Measurements from ENCODE around the gene CSRP2. TPM values are rescaled to one million over a fixed set of nuclear protein-coding genes. Genes with fewer than 3 reads are reported as not detected.
A peak's percentile ranks its signal among the peaks of the same experiment; 100 is the strongest.

Gene CSRP2
- total and polyA plus RNA-seq, 2 of the 8 experiments (the other 6 are each of a cell fraction or from before 2014, with no cell fraction given), result 149 to 227 TPM

DNA sequence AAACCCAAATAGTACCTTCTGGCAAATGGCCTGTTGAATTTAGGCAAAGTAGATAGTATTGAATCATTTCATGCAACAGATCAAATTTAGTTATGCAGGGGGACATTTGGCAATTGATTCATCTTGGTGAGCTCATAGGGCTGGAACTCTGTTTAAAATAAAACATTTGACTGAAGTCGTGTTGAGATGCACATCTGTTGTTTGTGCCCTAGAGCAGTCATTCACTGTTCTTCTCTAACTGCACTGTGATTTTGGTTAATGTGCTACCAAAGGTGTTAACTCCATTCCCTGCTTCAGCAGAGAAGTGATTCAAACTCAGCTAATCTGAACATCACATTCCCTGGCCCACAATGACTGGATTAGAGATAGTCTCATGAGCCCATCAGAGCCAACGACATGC, 44.0 kb upstream of the CSRP2 start:
- CTCF ChIA-PET (ENCODE audit: partially characterized antibody), result interaction anchor here (1.4 kb wide), 1 partner anchor 88 kb away, joined by 8 read pairs; no protein-coding TSS in a partner anchor
- Histone ChIP-seq H3K79me1 (ENCODE audit: low read depth, low read length) (no peaks in the 10 kb centered on the region), H3K23me2 (ENCODE audit: low read depth, low read length) (no peaks in the 10 kb centered on the region; the same call in 1 of the 2 replicates), H3K56ac (replicated peaks; ENCODE audit: insufficient read length, low read depth, low read length) (no peak overlapping the region), H3K18ac (ENCODE audit: extremely low read depth, low read length) (no peak overlapping the region), H2AFZ (ENCODE audit: low read length) (peak overlapping the region; percentile 29; the same call in 1 of the 2 replicates), H2BK120ac (replicated peaks; ENCODE audit: low read depth, low read length) (no peak overlapping the region), H2BK12ac (ENCODE audit: low read depth, low read length) (no peak overlapping the region), H3K4me3 (ENCODE audit: extremely low read depth in 1 of 4, insufficient read depth in 2 of 4, low read depth in 3 of 4, low read length in 4 of 4) (no peak overlapping the region), H2AK5ac (ENCODE audit: low read depth, low read length) (no peak overlapping the region), H3K27me3 (replicated peaks in 1 of 4; ENCODE audit: control insufficient read depth in 3 of 4, extremely low read depth in 1 of 4, insufficient read depth in 3 of 4, low read length in 3 of 4) (no peaks in the 10 kb centered on the region), H4K91ac (replicated peaks; ENCODE audit: insufficient read length, low read length) (no peak overlapping the region), H3K79me2 (ENCODE audit: control insufficient read depth in 1 of 2, insufficient read depth in 2 of 2, low read length in 2 of 2) (no peaks in the 10 kb centered on the region), H4K8ac (ENCODE audit: extremely low read depth, insufficient read depth, low read length) (no peak overlapping the region), H4K20me1 (replicated peaks in 1 of 2; ENCODE audit: control insufficient read depth in 1 of 2, insufficient read depth in 2 of 2, low read length in 2 of 2) (no peaks in the 10 kb centered on the region), H3K14ac (ENCODE audit: insufficient read length) (no peak overlapping the region), H3K4me1 (replicated peaks in 1 of 4; ENCODE audit: control insufficient read depth in 3 of 4, insufficient read depth in 4 of 4, low read length in 3 of 4) (peaks cover 0 to 12% (median 9%) of the 10 kb centered on the region in 4 experiments), H3K9me3 (ENCODE audit: insufficient read depth in 2 of 2, low read depth in 1 of 2, low read length in 1 of 2) (no peaks in the 10 kb centered on the region), H3K27ac (ENCODE audit: low read depth, low read length) (no peak overlapping the region), H3K23ac (ENCODE audit: insufficient read length) (no peak overlapping the region), H3K36me3 (ENCODE audit: control insufficient read depth in 2 of 4, insufficient read depth in 4 of 4, low read length in 3 of 4) (no peaks in the 10 kb centered on the region), H3K9ac (replicated peaks in 1 of 4; ENCODE audit: extremely low read depth in 1 of 4, low read depth in 3 of 4, low read length in 3 of 4) (no peak overlapping the region), H2BK5ac (ENCODE audit: low read depth, low read length) (no peak overlapping the region), H2BK20ac (ENCODE audit: low read length) (no peak overlapping the region), H3K4ac (replicated peaks; ENCODE audit: insufficient read length, low read depth, low read length) (no peak overlapping the region), H3K4me2 (ENCODE audit: insufficient read depth in 1 of 2, low read depth in 2 of 2, low read length in 2 of 2) (no peak overlapping the region), H2BK15ac (ENCODE audit: low read length) (no peak overlapping the region), H4K5ac (ENCODE audit: insufficient read length, low read depth, low read length) (no peak overlapping the region)
- TF ChIP-seq MAX (IDR thresholded peaks at IDR 0.05) (no peak), CTBP2 (IDR thresholded peaks at IDR 0.05; ENCODE audit: borderline replicate concordance, insufficient read depth, insufficient read length, low read length) (no peak), KDM5A (IDR thresholded peaks at IDR 0.05; ENCODE audit: low read length) (no peak), TBP (IDR thresholded peaks at IDR 0.05; ENCODE audit: low read depth, low read length) (no peak), GABPA (IDR thresholded peaks at IDR 0.05; ENCODE audit: borderline replicate concordance, insufficient read depth, low read length) (no peak), SIRT6 (IDR thresholded peaks at IDR 0.05; ENCODE audit: low read length) (no peak), YY1 (IDR thresholded peaks at IDR 0.05; ENCODE audit: low read depth, low read length) (no peak)
- DNase-seq (ENCODE audit: low read depth in 1 of 2, low spot score in 2 of 2), result no peak
- POLR2A ChIA-PET (ENCODE audit: partially characterized antibody), result no interaction called here
- WGBS, 2 experiments (ENCODE audit: extremely low coverage in 1 of 2, insufficient coverage in 1 of 2, insufficient read length in 1 of 2, insufficient replicate concordance in 2 of 2, low coverage in 1 of 2, low lambda C conversion rate in 2 of 2, missing lambda C conversion rate in 1 of 2), result 95% methylated on average over 2 of the region's 2 CpGs; no CpG with 5 or more reads in 1 of the 2 experiments
- no peak for FAIRE-seq

All from H1 (cell line).